ENCODE results near the gene TTC39A.

TTC39A gene

GRCh38 chr1:51301844-51302162, 28.6 kb downstream of the TTC39A start:
- no peak overlapping the region for H3K27ac ChIP-seq
- no peak for TF ChIP-seq ZFX (IDR thresholded peaks at IDR 0.05; ENCODE audit: borderline replicate concordance)
- no peak for TF ChIP-seq CTCF (IDR thresholded peaks at IDR 0.05)

- TF ChIP-seq CTCF (IDR thresholded peaks at IDR 0.05) = no peak
- TF ChIP-seq ZFX (IDR thresholded peaks at IDR 0.05; ENCODE audit: borderline replicate concordance) = no peak
- H3K27ac ChIP-seq = no peak overlapping the region
Measured at GRCh38 chr1:51301152-51301843, 29.1 kb downstream of the TTC39A start.

GRCh38 chr1:51299981-51300670, 30.2 kb downstream of the TTC39A start:
- H3K27ac ChIP-seq = no peak overlapping the region
- TF ChIP-seq CTCF (IDR thresholded peaks at IDR 0.05) (no peak), ZFX (IDR thresholded peaks at IDR 0.05; ENCODE audit: borderline replicate concordance) (no peak)

- H3K27ac ChIP-seq = no peak overlapping the region
- TF ChIP-seq ZFX (IDR thresholded peaks at IDR 0.05; ENCODE audit: borderline replicate concordance) = no peak
- no peak for TF ChIP-seq CTCF (IDR thresholded peaks at IDR 0.05)
Measured at GRCh38 chr1:51299185-51299885, 31.0 kb downstream of the TTC39A start.

- TF ChIP-seq CTCF (IDR thresholded peaks at IDR 0.05) (no peak), ZFX (IDR thresholded peaks at IDR 0.05; ENCODE audit: borderline replicate concordance) (no peak)
- H3K27ac ChIP-seq = no peak overlapping the region
Measured at GRCh38 chr1:51298322-51298705, 32.0 kb downstream of the TTC39A start.

- TF ChIP-seq CTCF (IDR thresholded peaks at IDR 0.05) = no peak
- no peak for TF ChIP-seq ZFX (IDR thresholded peaks at IDR 0.05; ENCODE audit: borderline replicate concordance)
- H3K27ac ChIP-seq = peak overlapping the region; percentile 67
Measured at GRCh38 chr1:51297401-51298321, 32.7 kb downstream of the TTC39A start.
